Body of pancreas (tissue), 4 donors: ENCODE results near the gene SP100.

Source experiments
- CTCF ChIP-seq, 7 experiments: fragments of 450-650 bp in 4 of 7; fragments of 200-600 bp in 3 of 7; sonication (generic) in 3 of 7; IDR thresholded peaks; one replicate each; pipeline ENCODE4 v1.5.1; 2016 to 2019; ENCODE audit warnings: antibody characterized with exemption in 7 of 7
- POLR2A ChIP-seq, 3 donors: fragments of 450-650 bp; IDR thresholded peaks; one replicate each; pipeline ENCODE4 v1.6.1; 2016; ENCODE audit warnings: antibody characterized with exemption in 3 of 3, mild to moderate bottlenecking in 2 of 3

DNA sequence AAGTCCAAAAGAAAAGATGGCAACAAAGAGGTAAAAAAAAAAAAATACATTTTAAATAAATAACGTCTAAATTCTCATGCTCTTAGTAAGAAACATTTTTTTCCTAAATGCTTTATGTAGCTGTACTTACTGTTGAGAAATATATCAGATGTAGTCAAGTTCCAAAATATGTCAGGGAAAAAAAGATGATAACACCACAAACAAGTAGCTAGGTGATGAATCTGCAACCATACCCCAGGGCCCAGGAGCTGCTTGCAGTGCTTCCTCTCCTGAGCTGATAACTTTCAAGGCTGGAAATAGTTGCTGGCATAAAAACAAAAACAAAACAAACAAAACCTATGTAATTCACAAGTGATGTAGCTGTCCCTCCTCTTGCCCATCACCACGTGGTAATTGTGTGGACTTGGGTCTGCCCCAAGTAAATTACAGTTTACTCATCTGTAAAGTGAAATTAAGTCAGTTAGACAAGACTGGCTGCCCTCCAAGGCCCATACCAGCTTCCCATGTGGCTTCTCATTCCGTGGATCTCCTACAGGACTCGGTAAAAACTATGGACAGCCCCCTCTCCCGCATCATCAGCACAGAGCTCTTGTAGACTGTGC lies 82.6 kb downstream of the SP100 start:
- TF ChIP-seq POLR2A (IDR thresholded peaks at IDR 0.05): no peak
- no peak for TF ChIP-seq CTCF (IDR thresholded peaks at IDR 0.05)
